22Rv1 (cell line): ENCODE results near the gene ATAT1.

Experiments
- CTCF ChIP-seq: fragments of 450-650 bp; IDR thresholded peaks from 2 replicates; pipeline ENCODE4 v1.5.1; 2017; ENCODE audit warnings: mild to moderate bottlenecking
- ZFX ChIP-seq: fragments of 450-650 bp; IDR thresholded peaks from 2 replicates; pipeline ENCODE4 v1.6.1; 2017; ENCODE audit warnings: antibody characterized with exemption, borderline replicate concordance

DNA sequence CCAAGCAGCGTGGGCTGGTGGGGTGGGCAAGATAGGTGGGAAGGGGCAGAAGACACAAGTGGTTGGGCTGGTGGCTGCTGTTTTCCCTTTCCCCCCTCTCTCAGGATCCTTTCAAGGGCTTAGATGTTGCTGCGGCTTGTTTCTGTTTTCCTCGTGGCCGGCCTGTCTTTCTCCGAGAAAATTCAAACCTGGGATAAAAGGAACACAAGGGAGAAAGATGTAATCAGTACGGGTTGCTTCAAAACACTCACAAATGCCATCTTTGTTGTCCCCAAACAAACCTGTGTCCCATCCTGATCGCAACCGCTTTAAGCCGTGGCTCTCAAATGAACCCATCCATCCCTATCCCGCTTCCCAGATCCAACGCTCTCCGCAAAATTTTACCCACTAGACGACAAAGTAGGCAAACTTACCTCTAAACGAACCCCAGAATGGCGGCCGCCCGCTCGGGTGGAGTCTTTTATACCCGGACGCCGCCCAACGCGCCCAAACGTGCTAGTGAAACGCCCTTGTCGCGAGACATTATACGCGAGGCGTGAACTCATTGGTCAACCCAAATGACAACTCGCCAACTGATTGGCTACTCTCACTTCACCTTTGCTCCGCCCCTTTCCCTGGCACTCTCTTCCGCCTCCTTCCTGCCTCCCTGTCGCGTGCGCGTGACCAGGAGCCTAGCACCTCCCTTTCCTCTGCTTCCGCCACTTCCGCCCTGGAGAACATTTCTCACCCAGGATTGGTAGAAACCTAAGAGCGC is 9.7 kb upstream of the ATAT1 start, which contains the start of gene PPP1R10:
- TF ChIP-seq CTCF: no peak
- no peak for TF ChIP-seq ZFX
